ENCODE data around the gene HIPK1. TPM values are rescaled to one million over a fixed set of nuclear protein-coding genes. Genes with fewer than 3 reads are reported as not detected.

The HIPK1 gene
- total RNA-seq, 2 experiments from 2014 or later: 20.4 to 52.6 TPM

DNA sequence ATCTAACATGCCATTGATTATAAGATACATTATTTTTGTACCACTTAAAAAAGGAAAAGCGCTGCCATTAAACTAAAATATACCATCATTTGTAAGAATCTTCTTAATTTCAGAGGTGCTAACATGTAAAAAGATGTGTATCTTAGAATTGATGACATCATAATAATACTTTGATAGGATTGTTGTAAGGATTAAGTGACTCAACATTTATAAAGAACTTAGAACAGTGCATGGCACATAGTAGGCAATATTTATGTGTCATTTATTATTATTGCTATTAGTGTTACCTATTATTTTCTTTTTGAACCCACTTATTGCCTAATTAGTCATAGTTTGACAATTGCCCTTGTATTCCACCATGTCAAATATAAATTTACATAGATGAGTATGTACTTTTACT lies 21.8 kb downstream of the HIPK1 start:
- intact Hi-C loops (cut with micrococcal nuclease; ENCODE audit: unreplicated experiment): no loop called here
- no peaks in the 10 kb centered on the region for H3K9me3 ChIP-seq (ENCODE audit: low read length)
- no peak overlapping the region for H3K27ac ChIP-seq (ENCODE audit: low read depth, low read length, poor library complexity, severe bottlenecking)
- H2AFZ ChIP-seq (ENCODE audit: low read length): no peak overlapping the region
- no TSS peak for BruUV-seq (replicated peaks)
- no peaks in the 10 kb centered on the region for H4K20me1 ChIP-seq (ENCODE audit: insufficient read depth, low read length)
- peaks cover 34% of the 10 kb centered on the region for H3K4me1 ChIP-seq (ENCODE audit: insufficient read depth, low read length, poor library complexity, severe bottlenecking)
- TF ChIP-seq, protein P1, sequence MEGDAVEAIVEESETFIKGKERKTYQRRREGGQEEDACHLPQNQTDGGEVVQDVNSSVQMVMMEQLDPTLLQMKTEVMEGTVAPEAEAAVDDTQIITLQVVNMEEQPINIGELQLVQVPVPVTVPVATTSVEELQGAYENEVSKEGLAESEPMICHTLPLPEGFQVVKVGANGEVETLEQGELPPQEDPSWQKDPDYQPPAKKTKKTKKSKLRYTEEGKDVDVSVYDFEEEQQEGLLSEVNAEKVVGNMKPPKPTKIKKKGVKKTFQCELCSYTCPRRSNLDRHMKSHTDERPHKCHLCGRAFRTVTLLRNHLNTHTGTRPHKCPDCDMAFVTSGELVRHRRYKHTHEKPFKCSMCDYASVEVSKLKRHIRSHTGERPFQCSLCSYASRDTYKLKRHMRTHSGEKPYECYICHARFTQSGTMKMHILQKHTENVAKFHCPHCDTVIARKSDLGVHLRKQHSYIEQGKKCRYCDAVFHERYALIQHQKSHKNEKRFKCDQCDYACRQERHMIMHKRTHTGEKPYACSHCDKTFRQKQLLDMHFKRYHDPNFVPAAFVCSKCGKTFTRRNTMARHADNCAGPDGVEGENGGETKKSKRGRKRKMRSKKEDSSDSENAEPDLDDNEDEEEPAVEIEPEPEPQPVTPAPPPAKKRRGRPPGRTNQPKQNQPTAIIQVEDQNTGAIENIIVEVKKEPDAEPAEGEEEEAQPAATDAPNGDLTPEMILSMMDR (conservative IDR thresholded peaks at IDR 0.05; ENCODE audit: low read length): no peak
- TF ChIP-seq EZH2phosphoT487 (IDR thresholded peaks at IDR 0.05; ENCODE audit: borderline replicate concordance, low read depth, low read length): no peak
- no peak overlapping the region for H3K4me2 ChIP-seq (ENCODE audit: low read length)
- no peak for DNase-seq (ENCODE audit: low spot score)
- no peaks in the 10 kb centered on the region for H3K9me2 ChIP-seq (ENCODE audit: insufficient read depth, low read length)
- POLR2A ChIA-PET: interaction anchor here (2.0 kb wide), 2 partner anchors 10 to 12 kb away, joined by 6 to 13 read pairs; no protein-coding TSS in a partner anchor
- peaks cover 75% of the 10 kb centered on the region for H3K79me2 ChIP-seq (ENCODE audit: insufficient read depth, low read depth, low read length)
- peaks cover 49% of the 10 kb centered on the region for H3K36me3 ChIP-seq (ENCODE audit: insufficient read depth, low read length)
- no peak overlapping the region for H3K4me3 ChIP-seq (ENCODE audit: low read depth, low read length, poor library complexity, severe bottlenecking)
- CTCF ChIA-PET (ENCODE audit: unreplicated experiment): interaction anchor here (0.6 kb wide), 1 partner anchor 20 kb away, joined by 3 read pairs; no protein-coding TSS in a partner anchor

DNA sequence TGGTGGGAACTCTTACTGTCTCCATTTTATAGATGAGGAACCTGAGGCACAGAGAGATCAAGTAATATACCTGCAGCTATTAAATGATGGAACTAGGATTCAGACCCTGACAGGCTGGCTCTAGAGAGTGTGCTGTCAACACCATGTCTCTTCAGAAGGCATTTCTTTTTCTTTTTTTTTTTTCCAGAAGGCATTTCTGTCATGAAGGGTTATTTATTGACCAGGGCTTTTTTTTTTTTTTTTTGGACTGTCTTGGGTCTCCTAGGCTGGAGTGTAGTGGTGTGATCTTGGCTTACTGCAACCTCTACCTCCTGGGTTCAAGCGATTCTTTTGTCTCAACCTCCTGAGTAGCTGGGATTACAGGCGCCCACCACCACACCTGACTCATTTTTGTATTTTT lies 22.6 kb downstream of the HIPK1 start:
- intact Hi-C loops (cut with micrococcal nuclease; ENCODE audit: unreplicated experiment): no loop called here
- TF ChIP-seq, protein P1 (conservative IDR thresholded peaks at IDR 0.05; ENCODE audit: low read length): no peak
- TF ChIP-seq EZH2phosphoT487 (IDR thresholded peaks at IDR 0.05; ENCODE audit: borderline replicate concordance, low read depth, low read length): no peak
- no peak overlapping the region for H2AFZ ChIP-seq (ENCODE audit: low read length)
- H3K4me2 ChIP-seq (ENCODE audit: low read length): no peak overlapping the region
- peaks cover 67% of the 10 kb centered on the region for H3K79me2 ChIP-seq (ENCODE audit: insufficient read depth, low read depth, low read length)
- H3K36me3 ChIP-seq (ENCODE audit: insufficient read depth, low read length): peaks cover 55% of the 10 kb centered on the region
- H4K20me1 ChIP-seq (ENCODE audit: insufficient read depth, low read length): no peaks in the 10 kb centered on the region
- CTCF ChIA-PET (ENCODE audit: unreplicated experiment): interaction anchor here (0.6 to 1.0 kb wide), 2 partner anchors 21 to 24 kb away, joined by 3 read pairs; no protein-coding TSS in a partner anchor
- no peaks in the 10 kb centered on the region for H3K9me2 ChIP-seq (ENCODE audit: insufficient read depth, low read length)
- BruUV-seq (replicated peaks): no TSS peak
- H3K9me3 ChIP-seq (ENCODE audit: low read length): no peaks in the 10 kb centered on the region
- no peak overlapping the region for H3K4me3 ChIP-seq (ENCODE audit: low read depth, low read length, poor library complexity, severe bottlenecking)
- POLR2A ChIA-PET: interaction anchor here (0.5 to 2.3 kb wide), 9 partner anchors 9 to 111 kb away, joined by 3 to 13 read pairs (median 5); partner anchors contain the start of gene AP4B1
- H3K27ac ChIP-seq (ENCODE audit: low read depth, low read length, poor library complexity, severe bottlenecking): no peak overlapping the region
- H3K4me1 ChIP-seq (ENCODE audit: insufficient read depth, low read length, poor library complexity, severe bottlenecking): peaks cover 26% of the 10 kb centered on the region
- DNase-seq (ENCODE audit: low spot score): no peak

DNA sequence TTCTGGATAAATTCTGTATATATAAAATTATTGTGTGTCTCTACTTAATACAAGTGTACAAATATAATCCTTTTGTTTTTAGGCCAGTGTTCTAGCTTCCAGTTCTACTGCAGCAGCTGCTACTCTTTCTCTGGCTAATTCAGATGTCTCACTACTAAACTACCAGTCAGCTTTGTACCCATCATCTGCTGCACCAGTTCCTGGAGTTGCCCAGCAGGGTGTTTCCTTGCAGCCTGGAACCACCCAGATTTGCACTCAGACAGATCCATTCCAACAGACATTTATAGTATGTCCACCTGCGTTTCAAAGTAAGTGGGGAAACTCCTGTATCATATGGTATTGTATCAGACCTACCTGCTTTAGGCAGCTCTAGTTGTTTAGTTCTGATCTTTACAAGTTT lies 28.9 kb downstream of the HIPK1 start:
- peaks cover 4% of the 10 kb centered on the region; the same call in 1 of the 2 replicates for H3K79me2 ChIP-seq (ENCODE audit: insufficient read depth, low read depth, low read length)
- no peak for TF ChIP-seq EZH2phosphoT487 (IDR thresholded peaks at IDR 0.05; ENCODE audit: borderline replicate concordance, low read depth, low read length)
- TF ChIP-seq, protein P1 (conservative IDR thresholded peaks at IDR 0.05; ENCODE audit: low read length): no peak
- intact Hi-C loops (cut with micrococcal nuclease; ENCODE audit: unreplicated experiment): loop anchor here (5.0 kb wide), 1 partner anchor 126 kb away; no protein-coding TSS in a partner anchor
- DNase-seq (ENCODE audit: low spot score): no peak
- no peaks in the 10 kb centered on the region for H3K4me1 ChIP-seq (ENCODE audit: insufficient read depth, low read length, poor library complexity, severe bottlenecking)
- no peaks in the 10 kb centered on the region for H3K9me2 ChIP-seq (ENCODE audit: insufficient read depth, low read length)
- no peaks in the 10 kb centered on the region for H4K20me1 ChIP-seq (ENCODE audit: insufficient read depth, low read length)
- H3K27ac ChIP-seq (ENCODE audit: low read depth, low read length, poor library complexity, severe bottlenecking): no peak overlapping the region
- H2AFZ ChIP-seq (ENCODE audit: low read length): no peak overlapping the region
- POLR2A ChIA-PET: interaction anchor here (1.1 to 2.1 kb wide), 2 partner anchors 9 to 11 kb away, joined by 3 to 7 read pairs; no protein-coding TSS in a partner anchor
- no peak overlapping the region for H3K4me2 ChIP-seq (ENCODE audit: low read length)
- BruUV-seq (replicated peaks): no TSS peak
- no peaks in the 10 kb centered on the region for H3K9me3 ChIP-seq (ENCODE audit: low read length)
- H3K36me3 ChIP-seq (ENCODE audit: insufficient read depth, low read length): peaks cover 95% of the 10 kb centered on the region
- CTCF ChIA-PET (ENCODE audit: unreplicated experiment): no interaction called here
- H3K4me3 ChIP-seq (ENCODE audit: low read depth, low read length, poor library complexity, severe bottlenecking): no peak overlapping the region

Measured in OCI-LY7 (cell line).